GM19240 (cell line): ENCODE measurements around the gene FOXO1.

Source experiments
- DNase-seq: peaks from one replicate; pipeline ENCODE4 v3.0.0; 2011; ENCODE audit warnings: low spot score; ENCODE audit not compliant: insufficient read length

Gene FOXO1

DNA sequence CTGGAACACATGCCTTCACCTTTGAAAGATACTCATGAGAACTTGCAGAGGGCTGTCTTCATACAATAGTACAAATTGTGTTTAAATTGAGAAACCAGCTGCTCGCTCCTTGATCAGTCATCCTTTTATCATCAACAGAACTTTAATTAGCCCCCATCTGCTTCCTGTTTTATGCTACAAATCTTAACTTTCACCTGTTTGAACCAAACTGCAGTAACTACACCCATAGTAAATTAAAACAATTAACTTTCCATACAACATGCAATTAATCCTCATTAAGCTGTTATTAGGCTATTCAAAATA, 85.2 kb downstream of the FOXO1 start:
- DNase-seq = no peak

DNA sequence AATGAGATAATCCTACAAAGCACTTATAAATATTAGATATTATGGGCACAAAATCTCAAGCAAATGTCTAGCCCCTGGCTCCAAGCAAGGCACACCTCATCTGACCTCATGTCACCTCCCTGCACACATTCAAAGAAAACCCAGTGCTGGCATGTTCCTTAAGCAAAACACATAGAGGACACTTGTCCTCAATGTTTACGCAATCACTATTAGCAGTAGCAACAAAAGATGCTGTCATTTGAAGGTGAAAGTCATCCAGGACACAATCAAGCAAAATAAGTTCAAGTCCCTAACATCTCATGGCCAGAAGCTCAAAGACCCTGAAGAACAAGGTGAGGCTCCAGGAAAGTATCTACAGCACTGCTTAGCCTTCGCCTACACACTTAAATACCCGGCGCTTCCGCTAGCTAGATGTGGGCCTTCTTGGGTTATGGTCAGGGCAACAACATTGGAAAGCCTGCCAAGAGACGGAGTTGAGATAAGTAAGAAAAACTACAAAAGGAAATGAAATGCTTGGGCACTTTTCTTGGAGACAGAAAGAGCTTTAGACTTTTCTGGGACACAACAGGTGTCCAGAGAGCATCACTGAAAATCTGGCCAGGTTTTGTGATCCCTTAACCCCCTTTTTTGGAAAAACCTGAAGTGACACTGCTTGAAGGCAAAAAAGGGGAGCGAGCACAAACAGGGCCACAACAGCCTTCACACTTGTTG, 85.7 kb downstream of the FOXO1 start:
- no peak for DNase-seq

DNA sequence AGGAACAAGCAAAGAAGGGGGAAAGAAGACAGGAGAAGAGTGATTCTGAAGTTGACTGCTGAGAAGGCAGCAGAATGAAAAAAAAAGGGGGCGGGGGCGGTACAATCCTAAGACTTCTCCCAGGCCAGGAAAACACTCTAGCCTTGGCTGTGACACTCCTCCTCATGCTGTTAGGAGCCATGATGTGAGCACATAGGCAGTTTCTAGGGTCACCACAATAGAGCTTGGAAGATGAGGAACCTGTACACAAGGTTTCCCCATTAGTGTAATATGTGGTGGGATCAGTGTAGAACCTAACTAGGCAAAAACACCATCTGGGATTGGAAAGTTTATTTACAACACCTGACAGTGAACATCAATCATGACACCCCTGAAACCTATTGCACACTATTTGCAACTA, 86.9 kb downstream of the FOXO1 start:
- no peak for DNase-seq

DNA sequence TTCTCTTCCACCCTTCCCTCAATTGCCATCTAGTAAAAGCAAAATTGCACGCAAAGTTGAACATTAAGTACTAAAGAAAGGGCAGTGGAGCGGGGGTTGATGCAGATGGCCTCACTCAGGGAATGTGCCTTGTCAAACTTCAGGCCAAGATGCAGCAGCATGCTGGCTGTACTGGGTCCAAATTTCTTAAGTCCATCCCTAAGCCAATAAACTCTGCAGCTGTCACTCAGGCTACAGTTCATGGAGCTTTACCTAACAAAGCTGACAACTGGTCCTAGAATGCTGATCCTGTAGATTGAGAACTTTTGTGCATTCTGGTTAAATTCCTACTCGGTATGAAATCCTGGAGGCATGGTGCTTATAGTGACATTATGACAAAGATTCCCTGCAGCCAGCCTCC, 88.4 kb downstream of the FOXO1 start:
- DNase-seq = no peak

DNA sequence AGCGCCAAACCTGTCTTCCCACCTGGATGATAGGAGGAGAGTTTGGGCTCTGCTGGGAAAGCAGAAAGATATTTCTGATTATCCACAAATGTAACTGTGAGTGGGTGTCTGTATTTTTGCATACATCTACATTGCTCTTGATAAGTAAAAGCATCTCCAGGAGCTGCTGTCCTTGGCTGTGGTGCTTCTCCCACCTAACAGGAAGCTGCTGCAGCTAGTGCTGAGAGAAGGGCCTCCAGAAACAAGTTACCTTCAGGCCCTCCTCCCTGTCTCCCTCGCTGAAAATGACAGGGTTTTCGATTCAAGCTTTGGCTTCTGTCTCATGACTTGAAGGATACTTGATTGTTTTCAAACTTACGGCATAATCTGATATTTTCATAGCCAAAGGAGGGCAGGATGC, 90.1 kb downstream of the FOXO1 start:
- no peak for DNase-seq

DNA sequence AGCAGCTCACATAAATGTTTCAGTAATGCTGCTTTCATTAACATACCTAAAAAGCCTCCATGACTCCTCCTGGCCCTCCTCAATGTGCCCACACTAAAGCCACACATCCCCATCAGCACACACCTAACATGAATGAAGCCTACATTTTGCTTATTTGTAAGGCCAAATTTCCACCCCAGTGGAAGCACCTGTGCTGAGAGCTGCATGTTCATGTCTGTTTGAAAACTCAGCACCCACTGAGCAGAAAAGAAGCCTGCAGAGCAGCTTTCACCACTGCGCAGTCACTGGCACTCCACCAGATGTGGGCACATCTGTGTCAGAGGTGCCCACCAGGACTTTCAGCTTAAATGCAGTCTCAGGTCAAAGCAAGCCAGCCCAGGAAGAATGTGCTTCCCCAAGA, 93.5 kb downstream of the FOXO1 start:
- no peak for DNase-seq

DNA sequence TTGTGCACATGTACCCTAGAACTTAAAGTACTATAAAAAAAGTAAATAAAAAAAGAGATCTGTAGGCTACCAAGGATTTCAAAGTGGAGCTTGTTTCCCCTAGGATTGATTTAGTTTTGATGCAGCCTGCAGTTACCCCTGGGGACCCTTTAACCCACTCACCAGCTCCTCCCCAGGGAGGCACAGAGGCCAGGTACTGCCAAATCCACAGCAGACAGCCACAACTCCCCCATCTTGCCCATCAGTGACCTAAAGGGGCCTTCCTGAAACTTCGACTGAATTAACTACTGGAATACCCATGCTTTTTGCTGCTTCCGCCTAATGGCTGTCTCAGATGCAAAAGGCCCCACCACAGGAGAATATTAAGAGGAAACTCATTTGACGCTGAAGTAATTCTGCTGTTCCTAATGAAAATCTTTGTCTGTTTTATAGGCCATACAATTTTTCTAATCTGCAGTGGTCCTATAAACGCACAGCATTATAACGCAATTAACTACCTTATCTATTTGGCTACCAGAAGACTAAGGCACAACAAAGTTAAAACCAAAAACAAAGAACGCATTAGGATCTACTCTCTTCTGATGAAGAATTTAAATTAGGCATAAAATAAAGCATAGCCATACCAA, 95.0 kb downstream of the FOXO1 start:
- DNase-seq = no peak

DNA sequence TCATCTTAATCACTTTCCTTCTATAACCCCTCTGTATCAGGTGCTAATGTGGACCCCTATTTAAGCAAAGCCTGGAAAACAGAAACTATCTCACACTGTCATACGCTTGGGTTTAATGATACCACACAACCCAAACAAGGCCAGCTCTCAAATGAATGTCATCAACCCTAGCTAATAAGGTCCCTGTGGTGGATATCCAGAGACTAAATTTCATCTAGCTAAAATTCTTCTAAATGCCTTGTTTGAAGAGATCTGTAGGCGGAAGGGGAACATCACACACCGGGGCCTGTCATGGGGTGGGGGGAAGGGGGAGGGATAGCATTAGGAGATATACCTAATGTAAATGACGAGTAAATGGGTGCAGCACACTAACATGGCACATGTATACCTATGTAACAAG, 95.5 kb downstream of the FOXO1 start:
- DNase-seq = no peak

DNA sequence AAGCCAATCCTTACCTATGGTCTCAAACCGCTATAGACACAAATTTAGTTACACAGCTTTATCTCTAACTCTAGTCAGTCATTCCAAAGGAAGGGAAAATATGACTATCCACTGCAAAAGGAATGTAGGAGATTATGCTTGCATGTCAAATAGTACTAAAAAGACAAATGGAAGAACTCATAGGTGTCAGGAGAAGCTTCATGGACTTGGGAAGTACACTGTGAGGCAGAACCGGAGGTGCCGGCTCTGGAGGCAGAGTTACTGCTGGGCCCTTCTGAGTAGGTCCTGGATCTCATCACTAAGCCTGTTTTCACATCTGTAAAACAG, 97.5 kb downstream of the FOXO1 start:
- no peak for DNase-seq

DNA sequence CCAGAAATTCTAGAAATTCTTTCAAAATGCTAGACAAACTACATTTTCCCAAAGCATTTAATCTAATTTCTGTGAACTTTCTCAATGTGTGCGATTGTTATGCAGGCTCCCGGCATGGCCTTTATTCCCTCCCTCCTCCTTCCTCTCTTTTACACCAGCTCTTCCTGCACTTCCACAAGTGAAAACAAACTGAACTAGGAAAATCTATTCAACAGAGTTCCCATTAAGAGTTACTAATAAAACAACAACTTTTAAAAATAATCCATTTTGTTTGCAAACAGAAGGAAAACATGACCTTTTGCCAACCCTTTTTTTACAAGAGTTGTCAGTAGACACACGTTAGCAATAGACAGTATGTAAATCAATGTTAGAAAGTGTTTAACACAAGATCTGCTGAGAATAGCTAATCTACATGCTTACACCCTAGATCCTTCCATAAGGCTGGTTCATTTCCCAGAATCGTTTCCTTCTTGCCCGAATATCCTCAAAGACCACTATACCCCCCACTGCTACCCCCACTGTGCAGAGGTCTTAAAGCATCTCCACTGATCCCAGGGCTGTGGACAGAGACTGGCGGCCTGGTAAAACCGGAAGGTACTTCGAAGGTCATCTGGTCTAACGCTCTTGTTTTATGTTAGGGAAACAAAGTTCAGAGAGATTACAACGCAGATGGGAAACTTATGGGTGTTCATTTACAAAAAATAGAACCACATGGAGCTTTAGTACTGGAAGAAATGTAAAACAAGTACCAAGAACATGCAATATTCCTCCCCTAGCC, 98.0 kb downstream of the FOXO1 start:
- no peak for DNase-seq

DNA sequence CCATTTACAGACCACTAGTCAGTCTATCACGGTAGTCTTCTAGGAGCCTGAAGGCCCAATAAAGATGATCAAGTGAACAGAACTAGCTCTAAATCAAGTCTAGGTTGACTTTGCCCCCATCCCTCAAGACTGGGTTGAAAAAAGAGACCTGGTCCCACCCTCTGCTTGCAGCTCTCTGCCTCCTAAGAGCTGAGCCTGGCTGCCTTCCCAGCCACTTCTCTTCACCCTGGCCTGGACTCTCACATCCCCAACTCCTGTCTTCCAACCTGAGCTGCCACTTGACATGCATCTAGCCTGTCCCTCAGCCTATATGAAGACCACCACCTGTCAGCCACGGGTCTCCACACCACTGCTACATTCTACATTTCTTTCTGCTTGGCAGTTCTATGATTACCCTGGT, 99.6 kb downstream of the FOXO1 start:
- DNase-seq = no peak

DNA sequence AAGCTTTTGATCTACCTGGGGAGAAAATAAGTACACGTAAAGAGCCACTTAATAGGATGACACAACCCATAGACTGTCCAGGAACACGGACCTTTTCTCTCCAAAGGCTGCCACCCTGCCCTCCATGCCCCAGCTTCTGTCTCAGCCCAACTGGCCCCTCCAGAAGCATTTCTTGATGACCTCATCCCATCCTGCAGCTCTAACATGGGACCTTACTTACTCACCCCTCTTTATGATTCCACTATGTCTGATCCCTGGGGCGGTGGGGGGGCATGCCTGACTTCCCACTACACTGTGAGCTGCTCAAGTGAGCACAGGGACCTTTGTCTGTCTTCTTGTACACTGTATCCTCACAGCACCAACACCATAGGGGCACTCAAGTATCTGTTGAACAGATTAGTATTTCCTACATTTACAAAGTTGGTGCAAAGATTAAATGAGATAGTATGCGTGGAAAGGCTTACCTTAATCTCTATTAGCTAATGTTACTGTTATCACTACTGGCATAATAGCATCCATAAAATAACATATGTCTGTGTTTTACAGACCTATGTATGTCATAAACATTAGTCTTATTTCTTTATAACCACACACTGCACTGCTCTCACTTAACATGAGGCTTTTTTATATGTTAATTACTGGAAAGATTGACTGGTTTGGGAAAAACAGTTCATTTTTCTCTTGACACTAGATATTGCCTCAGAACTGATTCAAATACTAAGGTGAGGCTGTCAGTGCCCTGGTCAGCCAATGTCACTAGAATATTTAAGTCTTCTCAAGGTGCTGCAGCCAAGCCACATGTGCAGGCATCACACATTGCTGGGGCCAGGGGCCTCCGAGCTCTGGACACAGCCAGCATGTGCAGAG, 100.9 kb downstream of the FOXO1 start:
- DNase-seq = no peak

DNA sequence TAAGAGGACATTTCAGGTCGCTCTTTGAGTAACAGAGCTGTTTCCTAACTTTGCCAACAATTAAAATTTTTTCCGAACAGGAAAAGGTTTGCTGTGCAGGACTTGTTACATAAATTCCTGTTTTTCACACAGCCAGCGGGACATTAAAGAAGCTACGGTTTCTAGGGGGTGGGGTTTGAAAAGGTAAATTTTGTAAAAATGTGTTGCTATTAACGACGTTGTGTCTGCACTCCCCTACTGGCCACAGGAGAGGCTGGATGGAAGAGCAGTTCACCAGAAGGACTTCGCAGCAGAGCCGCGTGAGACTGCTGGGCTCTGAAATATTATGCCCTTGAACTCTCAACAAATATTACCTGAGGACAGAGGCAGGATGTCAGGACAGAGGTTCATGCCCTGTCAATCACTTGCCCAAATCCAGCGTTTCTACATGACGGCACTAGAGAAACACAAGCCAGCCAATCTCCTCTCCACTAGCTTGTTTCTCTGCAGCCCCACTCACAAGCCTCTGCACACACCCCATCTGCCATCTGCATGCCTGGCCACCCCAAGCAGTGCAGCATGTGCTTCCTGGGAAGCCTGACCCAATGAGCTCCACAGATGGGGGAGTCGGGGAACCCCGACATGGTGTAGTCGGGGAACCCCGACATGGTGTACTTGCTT, 102.0 kb downstream of the FOXO1 start:
- no peak for DNase-seq

DNA sequence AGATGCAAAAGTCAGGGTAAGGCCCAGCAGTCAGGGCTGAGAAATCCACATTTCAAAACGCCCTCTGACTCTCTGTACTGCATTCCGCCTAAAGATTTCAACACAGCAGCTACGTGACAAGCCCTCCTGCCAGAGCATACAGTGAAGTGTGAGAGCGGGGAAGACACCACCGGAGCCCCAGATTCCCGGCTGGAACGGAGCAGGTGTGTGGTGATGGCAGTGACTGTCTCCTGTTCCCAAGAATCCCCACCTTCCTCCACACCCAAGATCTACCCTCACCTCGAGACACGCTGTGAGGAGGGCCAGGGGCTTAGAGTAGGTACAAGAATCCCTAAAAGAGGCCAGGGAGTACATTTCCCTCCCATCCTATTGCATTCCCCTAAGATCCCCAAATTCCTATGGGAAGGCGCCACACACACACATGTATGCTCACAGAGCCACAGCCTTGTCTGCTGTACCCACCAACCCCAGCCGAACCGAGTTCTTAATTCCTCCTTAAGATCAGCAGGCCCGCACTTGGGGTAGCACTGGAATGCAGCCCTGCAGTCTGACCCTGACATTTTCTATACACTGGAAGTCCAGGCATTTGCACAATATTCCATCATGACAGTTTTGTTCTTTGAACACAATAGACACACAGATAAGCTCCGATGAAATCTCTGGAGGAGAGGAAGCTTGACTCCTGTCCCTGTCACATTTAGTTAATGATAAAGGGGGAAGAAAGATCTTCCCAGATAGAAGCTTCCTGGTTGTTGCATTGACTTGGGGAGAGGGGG, 102.9 kb downstream of the FOXO1 start:
- no peak for DNase-seq

DNA sequence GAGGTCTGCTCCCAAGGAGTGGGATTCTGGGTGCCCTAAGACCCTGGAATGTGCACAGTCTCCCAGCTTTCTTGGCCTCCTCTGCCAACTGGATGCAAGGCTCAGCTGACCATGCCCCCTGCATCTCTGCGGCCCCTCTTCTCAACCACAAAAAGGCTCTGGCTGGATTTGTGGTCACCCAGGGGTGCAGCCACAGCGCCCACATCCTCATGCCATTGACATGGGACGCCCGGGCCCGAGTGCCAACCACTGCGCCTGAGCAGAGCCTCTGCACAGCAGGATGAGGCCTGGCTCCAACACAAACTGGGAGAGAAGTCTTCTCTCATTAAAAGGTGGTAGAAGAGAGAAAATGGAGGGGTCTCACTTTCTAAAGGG, 103.5 kb downstream of the FOXO1 start:
- DNase-seq = no peak

DNA sequence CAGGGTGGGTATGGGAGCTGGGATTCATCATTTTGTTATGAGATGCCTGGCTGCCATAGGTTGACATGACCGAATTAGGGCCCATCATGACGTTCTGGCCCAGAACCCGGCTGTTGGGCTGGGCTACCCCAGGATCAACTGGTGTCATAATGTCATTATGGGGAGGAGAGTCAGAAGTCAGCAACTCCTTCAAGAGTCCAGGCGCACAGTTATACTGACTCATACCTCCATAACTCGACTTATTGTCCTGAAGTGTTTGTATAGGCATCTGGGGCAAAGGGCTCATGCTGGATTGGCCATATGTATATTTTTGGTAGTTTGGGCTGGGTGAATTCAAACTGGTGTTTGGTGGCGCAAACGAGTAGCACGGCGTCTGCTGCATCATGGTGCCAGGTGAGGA, 106.5 kb downstream of the FOXO1 start:
- no peak for DNase-seq

DNA sequence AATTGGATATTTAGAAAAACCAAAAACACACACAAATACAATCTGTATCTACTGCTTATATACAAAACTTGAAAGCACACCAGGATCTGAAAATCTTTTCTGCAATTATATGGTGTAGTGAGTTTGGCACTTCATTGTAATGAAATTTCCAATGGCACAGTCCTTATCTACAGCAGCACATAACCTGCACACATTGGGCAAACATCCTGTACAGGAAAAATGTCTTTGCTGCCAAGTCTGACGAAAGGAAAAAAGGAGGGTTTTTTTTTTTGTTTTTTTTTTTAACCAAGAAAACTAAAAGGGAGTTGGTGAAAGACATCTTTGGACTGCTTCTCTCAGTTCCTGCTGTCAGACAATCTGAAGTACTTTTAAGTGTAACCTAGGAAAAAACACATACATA, 107.8 kb downstream of the FOXO1 start:
- no peak for DNase-seq

DNA sequence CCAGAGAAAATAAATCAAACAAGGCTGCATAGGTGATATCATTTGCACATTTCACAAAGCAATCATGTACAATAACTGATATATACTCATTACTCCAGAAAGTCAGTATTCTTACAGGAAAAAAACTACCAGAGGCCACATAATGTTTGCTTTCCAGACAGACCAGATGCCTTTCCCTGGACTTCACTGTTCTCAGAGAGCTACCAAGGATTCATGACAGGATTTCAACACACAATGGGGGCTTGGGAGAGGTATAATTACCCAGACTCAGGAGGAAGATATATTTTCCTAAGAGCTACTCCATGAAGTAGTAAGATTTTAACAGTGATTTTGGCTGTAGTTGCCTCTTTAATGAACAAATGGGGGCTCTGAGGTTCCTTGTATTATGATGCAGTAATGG, 110.0 kb downstream of the FOXO1 start:
- no peak for DNase-seq

DNA sequence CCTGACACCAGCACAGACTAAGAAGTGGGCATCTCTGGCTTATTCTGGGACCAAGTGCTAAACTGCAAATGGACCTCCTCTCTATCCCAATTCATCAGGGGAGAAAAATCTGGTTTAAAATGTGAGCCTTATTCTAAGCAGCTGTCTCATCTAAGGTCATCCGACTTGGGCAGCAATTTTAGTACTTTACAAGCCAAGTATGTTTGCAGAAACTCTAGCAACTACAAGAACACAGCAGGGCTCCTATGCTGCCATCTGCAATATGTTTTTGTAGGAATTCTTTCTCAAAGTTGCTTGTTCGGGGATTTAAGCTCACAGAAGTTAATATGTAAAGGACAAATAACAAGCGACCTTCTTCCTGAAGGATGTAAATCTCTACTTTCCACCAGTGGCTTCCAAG, 113.1 kb downstream of the FOXO1 start:
- DNase-seq = no peak

DNA sequence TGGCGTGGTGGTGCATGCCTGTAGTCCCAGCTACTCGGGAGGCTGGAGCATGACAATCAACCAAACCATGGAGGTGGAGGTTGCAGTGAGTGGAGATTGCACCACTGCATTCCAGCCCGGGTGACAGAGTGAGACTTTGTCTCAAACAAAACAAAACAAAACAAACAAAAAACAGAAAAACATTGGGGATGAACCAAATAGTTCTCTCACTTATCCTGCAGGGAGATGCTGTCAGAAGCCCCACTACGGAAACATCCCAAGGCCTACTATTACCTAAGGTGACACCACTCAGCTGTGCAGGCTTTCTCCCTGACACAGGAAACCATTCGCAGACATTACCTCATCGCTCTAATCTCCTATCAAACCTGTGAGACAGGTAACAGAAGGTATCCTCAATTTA, 113.5 kb downstream of the FOXO1 start:
- DNase-seq = no peak

DNA sequence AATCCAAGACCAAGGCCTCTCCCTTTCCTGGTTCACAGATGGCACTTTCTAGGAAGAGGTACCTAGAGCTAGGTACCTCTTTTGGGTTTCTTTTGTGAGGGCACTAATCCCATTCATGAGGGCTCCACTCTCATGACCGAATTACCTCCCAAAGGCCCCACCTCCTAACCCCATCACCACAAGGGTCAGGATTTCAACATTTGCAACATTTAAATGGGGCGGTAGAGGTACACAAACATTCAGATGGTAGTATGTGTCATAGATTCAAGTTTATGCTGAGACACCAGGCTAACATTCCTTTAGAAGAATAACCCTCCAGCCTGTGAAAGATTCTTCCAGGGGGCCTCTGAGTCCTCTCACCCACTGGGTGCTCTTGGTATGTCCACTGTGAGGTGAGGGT, 116.3 kb downstream of the FOXO1 start:
- DNase-seq = no peak
